SH-SY5Y (cell line): ENCODE results near the gene CACNA1B.

Experiments used
- GATA2 ChIP-seq: IDR thresholded peaks from 2 replicates; pipeline ENCODE4 v1.6.1; 2011; ENCODE audit warnings: mild to moderate bottlenecking, low read depth, low read length
- GATA3 ChIP-seq: IDR thresholded peaks from 2 replicates; pipeline ENCODE4 v1.6.1; 2011; ENCODE audit warnings: low read depth, mild to moderate bottlenecking, low read length, moderate library complexity

- no peak for TF ChIP-seq GATA2
- no peak for TF ChIP-seq GATA3
Observed at GRCh38 chr9:138065287-138065686, 187.7 kb downstream of the CACNA1B start.
